Cardiac fibroblast (primary cell): ENCODE results near the gene XG.
A peak's percentile ranks its signal among the peaks of the same experiment; 100 is the strongest.

Source experiments
- DNase-seq, 2 donors: peaks; one replicate each; pipeline versions ENCODE4 v3.0.0 to v3.0.0-alpha.2; 2010; ENCODE audit warnings: low read depth in 2 of 2
- H3K4me3 ChIP-seq, 2 donors: replicated peaks in 1 of 2; 1 replicate in 1 of 2; 2 replicates in 1 of 2; pipeline ENCODE4 v1.5.1; 2011; ENCODE audit warnings: low read depth in 2 of 2, low read length in 2 of 2, mild to moderate bottlenecking in 2 of 2, moderate library complexity in 1 of 2
- CTCF ChIP-seq: IDR thresholded peaks from one replicate; pipeline ENCODE4 v1.5.1; 2011; ENCODE audit warnings: low read depth, mild to moderate bottlenecking, low read length, inconsistent platforms

Gene XG

GRCh38 chrX:2859197-2859797, 107.5 kb downstream of the XG start:
- no peak for DNase-seq
- no peak overlapping the region for H3K4me3 ChIP-seq
- no peak for TF ChIP-seq CTCF

DNA sequence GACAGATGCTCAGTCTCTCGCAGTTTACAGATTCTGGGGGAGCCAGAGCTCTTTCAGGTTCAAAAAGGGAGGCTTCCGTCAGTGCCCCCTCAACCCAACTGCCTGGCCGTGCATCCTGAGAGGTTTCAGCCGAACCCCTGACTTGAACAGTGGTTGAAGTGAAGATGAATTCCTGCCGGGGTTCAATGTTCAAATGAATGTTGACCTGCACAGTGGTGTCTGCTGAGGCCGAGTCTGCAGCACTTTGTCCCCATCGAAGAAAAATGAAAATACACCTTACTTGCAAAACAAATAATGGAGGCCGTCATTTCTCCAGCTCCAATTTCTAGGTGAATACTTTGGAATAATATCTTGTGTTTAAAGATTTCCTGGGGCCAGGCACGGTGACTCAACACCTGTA, 110.6 kb downstream of the XG start:
- TF ChIP-seq CTCF: no peak
- no peak for DNase-seq
- H3K4me3 ChIP-seq: no peak overlapping the region

DNA sequence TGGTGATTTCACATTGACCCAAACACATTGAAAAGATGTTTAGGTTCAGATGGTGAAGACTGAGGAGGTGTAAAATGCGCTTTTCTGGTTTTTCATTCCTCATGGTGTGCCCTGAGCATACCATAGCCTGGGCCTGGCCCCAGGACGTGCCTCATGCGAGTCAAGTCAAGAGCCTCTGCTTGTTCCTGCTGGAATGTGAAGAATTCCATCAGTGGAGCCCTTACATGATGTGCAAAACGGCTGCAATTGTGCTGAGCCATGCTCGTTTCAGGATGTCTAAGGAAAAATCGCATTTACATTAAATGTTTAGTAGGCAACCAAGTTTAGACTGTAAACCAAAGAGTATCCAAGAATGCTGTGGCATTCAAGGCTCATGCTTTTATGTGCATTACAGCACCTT, 111.8 kb downstream of the XG start:
- no peak overlapping the region for H3K4me3 ChIP-seq
- no peak for TF ChIP-seq CTCF
- peak in 1 of 2 donors; percentile 12 for DNase-seq
